Effector memory CD8-positive, alpha-beta T cell (primary cell): ENCODE measurements around the gene FSIP1.

Experiments
- ATAC-seq: fragments of 150-1000 bp; cut with Tn5 transposase; replicated peaks from 2 replicates; pipeline ENCODE4 v1.10.0; 2021; ENCODE audit warnings: mild to moderate bottlenecking, moderate library complexity
- DNase-seq, 3 experiments: peaks; one replicate each; pipeline ENCODE4 v3.0.0; 2021
- H3K27ac Mint-ChIP-seq, 2 donors: one replicate each; pipeline ENCODE4 v1.8.0; 2022; ENCODE audit warnings: mild to moderate bottlenecking in 2 of 2, mixed read lengths in 2 of 2, moderate library complexity in 2 of 2
- H3K27me3 Mint-ChIP-seq, 2 donors: one replicate each; pipeline ENCODE4 v1.8.0; 2022; ENCODE audit warnings: mixed read lengths in 2 of 2
- H3K36me3 Mint-ChIP-seq: one replicate; pipeline ENCODE4 v1.8.0; 2022; ENCODE audit warnings: mild to moderate bottlenecking, moderate library complexity, mixed read lengths; ENCODE audit not compliant: insufficient read depth
- H3K4me1 Mint-ChIP-seq, 2 donors: one replicate each; pipeline ENCODE4 v1.8.0; 2022; ENCODE audit warnings: low read depth in 2 of 2, mixed read lengths in 2 of 2
- H3K4me3 Mint-ChIP-seq, 2 donors: one replicate each; pipeline ENCODE4 v1.8.0; 2022; ENCODE audit warnings: mild to moderate bottlenecking in 2 of 2, mixed read lengths in 2 of 2, moderate library complexity in 2 of 2
- H3K9me3 Mint-ChIP-seq, 2 donors: one replicate each; pipeline ENCODE4 v1.8.0; 2022; ENCODE audit warnings: mixed read lengths in 2 of 2

The FSIP1 gene

GRCh38 chr15:39692356-39693327 is 90.0 kb downstream of the FSIP1 start:
- no peak overlapping the region for H3K4me3 Mint-ChIP-seq
- ATAC-seq, result no peak
- H3K9me3 Mint-ChIP-seq, result no peaks in the 10 kb centered on the region
- H3K4me1 Mint-ChIP-seq, result peaks cover 6 to 10% of the 10 kb centered on the region in 2 donors
- H3K27me3 Mint-ChIP-seq, result peaks cover 0 to 13% of the 10 kb centered on the region in 2 donors
- DNase-seq, result no peak
- no peak overlapping the region for H3K27ac Mint-ChIP-seq
- H3K36me3 Mint-ChIP-seq, result no peaks in the 10 kb centered on the region

DNA sequence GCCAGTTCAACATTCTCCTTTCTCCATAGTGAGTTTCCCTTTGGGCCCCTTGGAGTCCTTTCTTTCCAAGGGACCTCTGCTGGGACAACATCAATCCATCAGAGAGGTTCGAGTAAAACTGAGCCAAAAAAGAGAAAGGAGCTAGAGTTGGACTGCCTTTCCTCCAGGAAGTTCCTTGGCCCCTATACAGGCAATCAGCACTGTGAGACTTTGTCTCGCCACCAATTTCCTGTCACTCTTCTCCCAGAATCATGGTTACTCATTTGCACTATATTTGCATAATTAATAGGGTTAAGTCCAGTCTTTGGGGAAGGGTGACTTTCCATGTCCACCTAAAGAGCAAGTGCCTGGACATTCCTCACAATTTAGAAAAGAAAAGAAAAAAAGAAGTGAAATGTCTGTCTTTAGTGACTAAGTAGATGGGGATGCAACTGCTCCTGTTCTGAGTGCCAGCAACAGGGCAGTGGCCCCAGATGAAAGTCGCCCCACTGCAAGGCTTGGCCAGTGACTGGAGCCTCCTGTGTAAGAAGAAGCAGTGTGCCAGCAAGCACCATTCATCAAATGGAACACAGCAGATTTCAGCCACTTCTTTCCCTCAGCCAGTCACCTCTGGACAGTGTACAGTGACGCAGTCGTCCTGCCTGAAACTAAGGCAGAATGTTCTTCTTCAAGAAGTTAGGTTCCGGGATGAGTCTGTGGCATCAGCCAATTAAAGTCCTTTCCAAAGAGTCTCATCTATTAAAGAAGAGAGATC is 91.6 kb downstream of the FSIP1 start:
- Mint-ChIP-seq H3K36me3 (no peaks in the 10 kb centered on the region), H3K27me3 (peaks cover 0 to 13% of the 10 kb centered on the region in 2 donors), H3K9me3 (no peaks in the 10 kb centered on the region), H3K4me1 (peaks cover 6% of the 10 kb centered on the region in 2 donors), H3K4me3 (peak overlapping the region in 1 of 2 donors; percentile 29), H3K27ac (peak overlapping the region in 1 of 2 donors; percentile 69)
- DNase-seq (no peak), ATAC-seq (no peak)

- Mint-ChIP-seq H3K27me3 (peaks cover 0 to 8% of the 10 kb centered on the region in 2 donors), H3K4me3 (no peak overlapping the region), H3K36me3 (no peaks in the 10 kb centered on the region), H3K27ac (no peak overlapping the region), H3K4me1 (peaks cover 6 to 8% of the 10 kb centered on the region in 2 donors), H3K9me3 (no peaks in the 10 kb centered on the region)
- ATAC-seq (no peak), DNase-seq (no peak)
Observed at GRCh38 chr15:39687965-39688364, 94.7 kb downstream of the FSIP1 start.

DNA sequence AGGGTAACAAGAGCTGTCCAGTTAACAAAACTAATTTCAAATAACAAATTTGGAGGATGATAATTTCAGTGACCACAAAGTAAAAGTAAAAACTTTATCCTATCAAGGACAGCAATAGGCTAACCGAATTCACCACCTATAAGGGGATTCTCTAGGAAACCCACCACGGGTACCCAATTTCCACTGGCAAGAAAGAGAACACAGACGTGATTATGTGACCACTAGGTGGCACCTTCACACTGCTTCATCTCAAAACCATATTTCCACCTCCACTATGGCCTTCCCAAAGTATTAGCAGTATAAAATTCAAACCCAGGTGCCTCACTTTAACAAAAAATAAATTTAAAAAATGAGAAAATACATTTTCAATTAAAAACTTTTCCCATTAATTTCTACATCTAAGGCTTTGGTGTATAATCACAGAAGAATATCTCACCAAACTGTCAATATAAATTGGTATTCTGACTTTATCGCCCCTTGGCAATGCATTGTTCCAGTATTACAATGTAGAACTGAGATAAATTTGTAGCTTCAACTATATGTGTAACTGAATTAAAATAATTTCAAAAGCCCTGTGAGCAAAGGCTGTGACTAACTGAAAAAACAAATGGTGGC is 96.5 kb downstream of the FSIP1 start:
- no peak overlapping the region for H3K27ac Mint-ChIP-seq

GRCh38 chr15:39685367-39685766 is 97.3 kb downstream of the FSIP1 start:
- no peaks in the 10 kb centered on the region for H3K27me3 Mint-ChIP-seq
- H3K27ac Mint-ChIP-seq, result no peak overlapping the region

More for the DNA sequence above, 96.5 kb downstream of the FSIP1 start:
- ATAC-seq, result peak; percentile 56
- Mint-ChIP-seq H3K27me3 (no peaks in the 10 kb centered on the region), H3K9me3 (no peaks in the 10 kb centered on the region), H3K4me1 (peaks cover 3 to 4% of the 10 kb centered on the region in 2 donors), H3K36me3 (no peaks in the 10 kb centered on the region), H3K4me3 (no peak overlapping the region)
- peak; percentile 17 to 29 (median 28) for DNase-seq

DNA sequence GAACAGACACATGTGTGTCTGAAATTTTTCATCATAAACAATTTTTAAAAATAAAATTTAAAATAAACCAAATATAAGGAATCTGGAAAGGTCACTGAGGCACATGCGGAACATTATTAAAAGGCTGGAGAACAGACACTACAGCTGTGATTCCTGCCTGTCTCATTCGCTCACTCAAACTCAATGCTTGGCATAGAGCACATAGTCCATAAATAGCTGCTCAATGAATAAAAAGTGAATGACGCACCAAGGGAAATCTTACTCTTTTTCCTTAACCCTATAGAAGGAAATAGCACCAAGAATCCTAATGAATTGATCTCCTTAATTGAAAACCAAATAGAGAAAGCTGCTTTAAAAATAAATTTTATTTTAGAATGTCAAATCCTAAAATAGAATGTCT is 98.4 kb downstream of the FSIP1 start:
- no peak for ATAC-seq
- H3K4me3 Mint-ChIP-seq, result no peak overlapping the region

More at GRCh38 chr15:39685367-39685766, 97.3 kb downstream of the FSIP1 start:
- peaks cover 0 to 3% of the 10 kb centered on the region in 2 donors for H3K4me1 Mint-ChIP-seq
- DNase-seq (no peak), ATAC-seq (no peak)
- no peaks in the 10 kb centered on the region for H3K9me3 Mint-ChIP-seq
- no peak overlapping the region for H3K4me3 Mint-ChIP-seq
- H3K36me3 Mint-ChIP-seq, result no peaks in the 10 kb centered on the region

DNA sequence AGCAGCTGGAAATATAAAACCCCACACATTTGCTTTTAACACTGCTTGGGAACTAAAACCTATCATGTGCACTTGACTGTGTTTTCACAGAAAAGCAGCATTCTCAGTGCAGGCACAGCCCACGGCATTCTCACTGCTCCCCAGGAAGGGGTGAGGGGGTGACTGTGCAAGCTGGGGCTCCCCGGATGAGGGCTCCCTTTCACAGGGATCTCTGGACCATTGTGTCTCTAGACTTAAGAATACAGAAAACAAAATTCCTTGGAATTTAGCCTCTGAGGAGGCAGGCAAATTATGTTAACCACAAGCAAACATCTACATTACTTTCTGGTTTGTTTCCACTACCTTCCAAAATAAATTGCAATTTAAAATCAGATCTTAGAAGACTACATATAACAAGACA is 100.3 kb downstream of the FSIP1 start:
- Mint-ChIP-seq H3K27ac (no peak overlapping the region), H3K27me3 (no peaks in the 10 kb centered on the region), H3K36me3 (no peaks in the 10 kb centered on the region), H3K9me3 (no peaks in the 10 kb centered on the region), H3K4me1 (peaks cover 0 to 3% of the 10 kb centered on the region in 2 donors), H3K4me3 (no peak overlapping the region)
- no peak for ATAC-seq
- DNase-seq, result no peak

More for the DNA sequence above, 98.4 kb downstream of the FSIP1 start:
- Mint-ChIP-seq H3K36me3 (no peaks in the 10 kb centered on the region), H3K27me3 (no peaks in the 10 kb centered on the region), H3K9me3 (no peaks in the 10 kb centered on the region), H3K27ac (no peak overlapping the region), H3K4me1 (peaks cover 0 to 3% of the 10 kb centered on the region in 2 donors)
- DNase-seq, result no peak

DNA sequence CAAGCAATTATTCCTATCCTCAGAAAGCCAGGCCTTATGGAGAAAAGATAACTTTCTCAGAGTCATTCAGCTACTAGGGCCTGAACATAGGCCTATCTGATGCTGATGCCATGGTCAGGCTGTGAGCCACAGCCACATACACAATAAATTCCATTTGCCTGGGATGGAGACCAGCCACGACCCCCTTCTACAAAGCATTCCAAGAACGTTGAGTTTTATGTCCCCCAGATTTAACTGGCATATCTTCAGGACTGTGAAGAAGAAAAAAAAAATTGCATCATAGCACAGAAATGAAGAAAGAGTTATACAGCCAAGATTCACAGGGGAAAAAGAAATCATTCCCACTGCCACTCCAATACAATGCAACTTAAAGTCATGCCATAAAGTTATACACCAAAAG is 101.8 kb downstream of the FSIP1 start:
- no peak for ATAC-seq
- Mint-ChIP-seq H3K27me3 (no peaks in the 10 kb centered on the region), H3K4me3 (no peak overlapping the region), H3K36me3 (peaks cover under 1% of the 10 kb centered on the region), H3K4me1 (peaks cover 0 to under 1% of the 10 kb centered on the region in 2 donors), H3K27ac (no peak overlapping the region), H3K9me3 (no peaks in the 10 kb centered on the region)
- DNase-seq, result no peak

DNA sequence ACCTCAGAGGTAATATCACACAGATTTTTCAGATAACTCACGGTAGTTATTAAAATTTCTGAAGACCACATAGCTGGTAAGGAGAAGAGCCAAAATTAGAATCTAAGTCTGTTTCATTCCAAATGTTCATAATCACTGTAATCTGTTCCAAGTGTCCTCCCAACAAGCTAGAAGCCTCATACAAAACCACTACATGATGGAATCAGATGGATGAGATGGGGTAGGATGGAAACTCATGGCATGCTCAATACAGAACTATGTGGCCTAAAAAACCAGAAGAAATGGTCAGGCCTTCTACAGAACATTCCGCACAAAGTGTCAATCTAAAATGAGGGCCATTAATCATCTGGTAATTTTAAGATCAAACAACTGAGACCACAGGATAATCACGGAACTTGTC is 110.0 kb downstream of the FSIP1 start:
- no peak overlapping the region for H3K4me3 Mint-ChIP-seq
- no peaks in the 10 kb centered on the region for H3K27me3 Mint-ChIP-seq
- peaks cover 2 to 10% of the 10 kb centered on the region in 2 donors for H3K4me1 Mint-ChIP-seq
- H3K9me3 Mint-ChIP-seq, result no peaks in the 10 kb centered on the region
- H3K27ac Mint-ChIP-seq, result no peak overlapping the region
- ATAC-seq (no peak), DNase-seq (no peak)
- H3K36me3 Mint-ChIP-seq, result peaks cover 3% of the 10 kb centered on the region

GRCh38 chr15:39672184-39672583 is 110.5 kb downstream of the FSIP1 start:
- Mint-ChIP-seq H3K27ac (no peak overlapping the region), H3K9me3 (no peaks in the 10 kb centered on the region), H3K36me3 (peaks cover 3% of the 10 kb centered on the region), H3K4me3 (no peak overlapping the region), H3K27me3 (no peaks in the 10 kb centered on the region), H3K4me1 (peaks cover 2 to 14% of the 10 kb centered on the region in 2 donors)
- ATAC-seq, result no peak
- DNase-seq, result no peak

DNA sequence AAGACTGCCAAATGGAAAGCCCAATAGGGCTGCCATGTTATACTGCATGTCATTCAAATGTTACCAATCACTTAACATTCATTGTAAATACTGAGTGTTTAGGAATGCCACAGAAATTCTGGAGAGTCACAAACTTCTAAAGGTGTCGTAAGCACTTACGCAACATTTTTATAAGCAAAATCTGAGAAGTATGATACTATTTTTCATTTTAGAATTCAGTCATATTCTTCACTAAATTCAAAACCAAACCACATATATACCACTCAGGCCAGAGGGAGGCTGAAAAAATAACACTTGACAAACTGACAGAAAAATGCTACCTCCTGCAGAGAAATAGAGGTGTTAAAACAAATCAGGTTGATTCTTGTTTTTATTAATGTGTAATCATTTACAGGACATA is 112.0 kb downstream of the FSIP1 start:
- Mint-ChIP-seq H3K4me1 (peaks cover 5 to 24% of the 10 kb centered on the region in 2 donors), H3K9me3 (no peaks in the 10 kb centered on the region), H3K27ac (peak overlapping the region in 1 of 2 donors; percentile 52), H3K27me3 (no peaks in the 10 kb centered on the region), H3K36me3 (peaks cover under 1% of the 10 kb centered on the region), H3K4me3 (no peak overlapping the region)
- DNase-seq, result no peak
- ATAC-seq, result no peak

DNA sequence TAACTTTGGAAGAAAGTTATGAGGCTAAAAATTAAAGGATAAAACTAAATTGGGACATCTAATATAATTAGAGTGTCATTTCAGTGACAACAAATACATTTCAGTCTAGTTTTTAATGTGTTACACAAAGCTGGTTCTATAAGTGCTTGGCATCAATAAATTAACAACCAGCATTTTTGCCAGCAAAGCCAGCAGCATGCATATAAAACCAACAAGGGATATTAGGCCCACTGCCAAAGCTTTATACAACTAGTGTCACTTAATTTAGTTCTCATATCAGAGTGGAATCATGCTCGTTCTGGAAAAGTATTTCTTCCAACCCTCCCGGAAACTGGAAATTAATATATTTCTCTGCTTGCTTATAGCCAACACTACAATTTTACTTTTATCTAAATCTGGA is 113.0 kb downstream of the FSIP1 start:
- H3K4me1 Mint-ChIP-seq, result peaks cover 5 to 27% of the 10 kb centered on the region in 2 donors
- no peaks in the 10 kb centered on the region for H3K27me3 Mint-ChIP-seq
- peak overlapping the region in 1 of 2 donors; percentile 27 for H3K27ac Mint-ChIP-seq
- no peak for ATAC-seq
- no peaks in the 10 kb centered on the region for H3K36me3 Mint-ChIP-seq
- no peaks in the 10 kb centered on the region for H3K9me3 Mint-ChIP-seq
- DNase-seq, result no peak
- no peak overlapping the region for H3K4me3 Mint-ChIP-seq

GRCh38 chr15:39669241-39669640 is 113.4 kb downstream of the FSIP1 start:
- no peaks in the 10 kb centered on the region for H3K9me3 Mint-ChIP-seq
- no peaks in the 10 kb centered on the region for H3K27me3 Mint-ChIP-seq
- H3K4me1 Mint-ChIP-seq, result peaks cover 5 to 27% of the 10 kb centered on the region in 2 donors

More at GRCh38 chr15:39669241-39669640, 113.4 kb downstream of the FSIP1 start:
- DNase-seq (no peak), ATAC-seq (no peak)
- Mint-ChIP-seq H3K36me3 (no peaks in the 10 kb centered on the region), H3K4me3 (no peak overlapping the region), H3K27ac (peak overlapping the region in 1 of 2 donors; percentile 27)
